Trophoblast cell (in vitro differentiated cells and primary cell): Measurements from ENCODE around the gene BICRAL.

Source experiments
- DNase-seq, 2 donors: peaks; one replicate each; pipeline ENCODE4 v3.0.0-alpha.2; 2016
- H2AFZ ChIP-seq: 2 replicates; pipeline ENCODE4 v1.6.1; 2013; ENCODE audit warnings: low read length, moderate library complexity, mild to moderate bottlenecking; ENCODE audit not compliant: insufficient read depth, poor library complexity
- H2AK5ac ChIP-seq: 2 replicates; pipeline ENCODE4 v1.6.1; 2013; ENCODE audit warnings: mild to moderate bottlenecking, low read length
- H2BK120ac ChIP-seq: 2 replicates; pipeline ENCODE4 v1.6.1; 2013; ENCODE audit warnings: low read length, mild to moderate bottlenecking, moderate library complexity; ENCODE audit not compliant: insufficient read depth, poor library complexity
- H2BK12ac ChIP-seq: 2 replicates; pipeline ENCODE4 v1.6.1; 2013; ENCODE audit warnings: mild to moderate bottlenecking, low read length, moderate library complexity
- H2BK5ac ChIP-seq: 2 replicates; pipeline ENCODE4 v1.6.1; 2013; ENCODE audit warnings: low read length, low read depth, moderate library complexity, mild to moderate bottlenecking; ENCODE audit not compliant: poor library complexity
- H3K14ac ChIP-seq: 2 replicates; pipeline ENCODE4 v1.6.1; 2013; ENCODE audit warnings: mild to moderate bottlenecking, low read length
- H3K18ac ChIP-seq: 2 replicates; pipeline ENCODE4 v1.6.1; 2013; ENCODE audit warnings: mild to moderate bottlenecking, low read length
- H3K23ac ChIP-seq: 2 replicates; pipeline ENCODE4 v1.6.1; 2013; ENCODE audit warnings: low read length
- H3K27ac ChIP-seq: 2 replicates; pipeline ENCODE4 v1.5.1; 2013; ENCODE audit warnings: low read depth, mild to moderate bottlenecking, inconsistent platforms, low read length, moderate library complexity
- H3K27me3 ChIP-seq: 2 replicates; pipeline ENCODE4 v1.6.1; 2013; ENCODE audit warnings: inconsistent platforms, mild to moderate bottlenecking, low read length, moderate library complexity; ENCODE audit not compliant: insufficient read depth
- H3K36me3 ChIP-seq, 2 experiments: 1 replicate in 1 of 2; 2 replicates in 1 of 2; pipeline ENCODE4 v1.6.1; 2013; ENCODE audit warnings: low read length in 2 of 2, mild to moderate bottlenecking in 2 of 2, moderate library complexity in 1 of 2; ENCODE audit not compliant: insufficient read depth in 2 of 2, control insufficient read depth in 1 of 2
- H3K4ac ChIP-seq: 2 replicates; pipeline ENCODE4 v1.6.1; 2013; ENCODE audit warnings: low read depth, mild to moderate bottlenecking, low read length, moderate library complexity
- H3K4me1 ChIP-seq, 2 experiments: 1 replicate in 1 of 2; 2 replicates in 1 of 2; pipeline ENCODE4 v1.6.1; 2013; ENCODE audit warnings: low read length in 2 of 2, mild to moderate bottlenecking in 2 of 2, moderate library complexity in 1 of 2; ENCODE audit not compliant: insufficient read depth in 2 of 2, control insufficient read depth in 1 of 2
- H3K4me2 ChIP-seq: 2 replicates; pipeline ENCODE4 v1.6.1; 2013; ENCODE audit warnings: inconsistent platforms, mild to moderate bottlenecking, low read length, moderate library complexity
- H3K4me3 ChIP-seq: 2 replicates; pipeline ENCODE4 v1.5.1; 2013; ENCODE audit warnings: mild to moderate bottlenecking, low read depth, low read length, inconsistent platforms
- H3K79me1 ChIP-seq: one replicate; pipeline ENCODE4 v1.6.1; 2013; ENCODE audit warnings: low read length
- H3K79me2 ChIP-seq: 2 replicates; pipeline ENCODE4 v1.6.1; 2013; ENCODE audit warnings: low read length, mild to moderate bottlenecking; ENCODE audit not compliant: control insufficient read depth, insufficient read depth, poor library complexity
- H3K9ac ChIP-seq: 2 replicates; pipeline ENCODE4 v1.6.1; 2013; ENCODE audit warnings: mild to moderate bottlenecking, low read length
- H3K9me3 ChIP-seq: 2 replicates; pipeline ENCODE4 v1.6.1; 2013; ENCODE audit warnings: low read depth, mild to moderate bottlenecking, control low read depth, inconsistent platforms, low read length; ENCODE audit not compliant: insufficient read depth
- H4K12ac ChIP-seq: 2 replicates; pipeline ENCODE4 v1.6.1; 2013; ENCODE audit warnings: low read depth, mild to moderate bottlenecking, low read length, moderate library complexity
- H4K8ac ChIP-seq: 2 replicates; pipeline ENCODE4 v1.6.1; 2013; ENCODE audit warnings: low read depth, mild to moderate bottlenecking, low read length, moderate library complexity
- H4K91ac ChIP-seq: one replicate; pipeline ENCODE4 v1.6.1; 2013; ENCODE audit warnings: low read depth, mild to moderate bottlenecking, low read length, moderate library complexity
- WGBS: extraction: QIAGEN DNeasy Blood & Tissue Kit; methylation state at CpG from one replicate; pipeline ENCODE4 v1.1.7; 2013; ENCODE audit warnings: missing lambda C conversion rate; ENCODE audit not compliant: insufficient read length, insufficient coverage; ENCODE audit errors: extremely low coverage; 5-methylcytosine and 5-hydroxymethylcytosine counted together

BICRAL gene

DNA sequence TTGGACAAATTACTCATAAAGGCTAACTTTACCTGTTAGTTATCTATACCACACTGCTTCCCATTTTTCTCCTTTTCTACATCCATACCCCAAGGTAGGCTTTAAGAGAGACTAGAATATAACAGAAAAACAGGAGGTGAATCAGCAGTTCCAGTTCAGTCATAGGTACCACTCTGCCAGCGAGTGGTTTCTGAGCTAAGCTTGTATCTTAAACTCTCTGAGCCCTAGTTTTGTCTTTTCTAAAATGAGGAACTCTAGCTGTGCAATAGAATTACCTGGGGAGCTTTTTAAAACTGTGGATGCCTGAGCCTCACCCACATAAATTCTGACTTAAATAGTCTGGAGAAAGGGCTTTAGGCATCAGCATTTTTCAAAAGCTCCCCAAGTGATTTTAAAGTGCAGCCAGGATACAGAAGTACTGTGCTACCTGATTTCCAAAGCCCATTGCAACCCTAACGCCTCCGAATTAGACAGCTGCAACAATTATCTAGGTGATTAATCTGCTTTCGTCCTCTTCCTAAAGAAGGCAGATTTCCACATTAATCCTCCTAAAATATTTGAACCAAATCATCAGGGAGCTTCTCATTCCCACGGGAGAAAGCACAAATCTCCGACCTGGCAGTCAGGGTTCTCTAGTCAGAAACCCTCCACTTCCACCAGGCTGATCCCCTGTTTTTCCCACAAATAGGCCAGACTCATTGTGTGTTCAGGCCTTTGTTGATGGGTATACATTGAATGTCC is 60.2 kb downstream of the BICRAL start:
- no peak overlapping the region for H3K4me3 ChIP-seq
- no peak overlapping the region for H3K4ac ChIP-seq
- H3K9me3 ChIP-seq = no peaks in the 10 kb centered on the region
- no peak overlapping the region for H2BK5ac ChIP-seq
- H4K8ac ChIP-seq = no peak overlapping the region
- no peak for DNase-seq
- H3K18ac ChIP-seq = no peak overlapping the region
- no peak overlapping the region for H2AFZ ChIP-seq
- no peaks in the 10 kb centered on the region for H3K27me3 ChIP-seq
- no peak overlapping the region for H3K4me2 ChIP-seq
- no peaks in the 10 kb centered on the region for H3K79me1 ChIP-seq
- H2BK120ac ChIP-seq = no peak overlapping the region
- H3K9ac ChIP-seq = no peak overlapping the region
- H4K91ac ChIP-seq = no peak overlapping the region
- no CpG with 5 or more reads among the region's 6 CpGs for WGBS
- no peaks in the 10 kb centered on the region for H3K36me3 ChIP-seq
- H3K4me1 ChIP-seq = no peaks in the 10 kb centered on the region
- no peak overlapping the region for H2AK5ac ChIP-seq
- no peak overlapping the region for H3K23ac ChIP-seq
- H3K79me2 ChIP-seq = no peaks in the 10 kb centered on the region
- H4K12ac ChIP-seq = no peak overlapping the region
- H3K14ac ChIP-seq = no peak overlapping the region
- H3K27ac ChIP-seq = no peak overlapping the region
- no peak overlapping the region for H2BK12ac ChIP-seq

DNA sequence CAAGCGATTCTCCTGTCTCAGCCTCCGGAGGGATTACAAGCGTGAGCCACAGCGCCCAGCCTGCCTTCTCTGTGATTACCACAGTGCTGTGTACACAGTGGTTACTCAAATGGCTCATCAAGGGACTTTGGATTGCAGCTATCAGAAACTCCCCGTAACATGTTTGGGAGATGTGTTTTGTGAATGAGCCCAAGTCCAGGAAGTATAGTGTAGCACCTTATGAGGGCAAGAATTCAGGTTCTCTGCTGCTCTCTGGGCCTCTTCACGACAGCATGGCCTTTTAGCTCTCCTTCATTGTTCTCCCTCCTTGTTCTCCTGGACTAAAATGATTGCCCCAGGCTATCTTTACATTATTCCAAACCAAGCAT is 63.5 kb downstream of the BICRAL start:
- H2AK5ac ChIP-seq = no peak overlapping the region
- WGBS = no CpG with 5 or more reads among the region's 6 CpGs
- no peak overlapping the region for H4K12ac ChIP-seq
- H3K36me3 ChIP-seq = no peaks in the 10 kb centered on the region
- H3K79me2 ChIP-seq = no peaks in the 10 kb centered on the region
- H3K4ac ChIP-seq = no peak overlapping the region
- no peak for DNase-seq
- no peak overlapping the region for H2BK120ac ChIP-seq
- H3K27me3 ChIP-seq = no peaks in the 10 kb centered on the region
- peaks cover 1% of the 10 kb centered on the region for H3K9me3 ChIP-seq
- H2AFZ ChIP-seq = no peak overlapping the region
- no peak overlapping the region for H3K14ac ChIP-seq
- H4K91ac ChIP-seq = no peak overlapping the region
- H3K4me3 ChIP-seq = no peak overlapping the region
- H3K18ac ChIP-seq = no peak overlapping the region
- peak overlapping the region; percentile 53 for H3K9ac ChIP-seq
- H4K8ac ChIP-seq = no peak overlapping the region
- H2BK12ac ChIP-seq = no peak overlapping the region
- no peaks in the 10 kb centered on the region for H3K79me1 ChIP-seq
- H3K27ac ChIP-seq = no peak overlapping the region
- H3K4me2 ChIP-seq = no peak overlapping the region
- H3K4me1 ChIP-seq = no peaks in the 10 kb centered on the region
- H3K23ac ChIP-seq = no peak overlapping the region
- H2BK5ac ChIP-seq = no peak overlapping the region

DNA sequence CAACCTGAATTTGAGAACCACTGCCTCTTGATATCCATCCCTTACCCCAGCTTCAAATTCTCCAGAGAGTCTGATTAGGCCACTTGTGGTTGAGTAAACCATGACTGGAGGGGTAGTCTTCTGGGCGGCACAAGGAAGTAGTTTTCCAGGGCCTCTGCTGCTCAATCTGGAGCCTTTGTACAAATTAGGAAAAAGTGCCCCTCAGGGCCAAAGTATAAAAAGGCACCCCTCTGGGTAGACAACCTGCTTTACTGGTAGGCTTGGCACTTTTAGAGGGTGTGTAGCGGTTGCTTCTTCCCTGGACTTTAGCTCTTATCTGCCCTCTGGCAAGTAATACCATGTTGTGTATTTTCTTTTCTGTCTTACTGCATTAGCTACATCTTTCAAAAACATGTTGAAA is 64.7 kb downstream of the BICRAL start:
- no peak overlapping the region for H2BK120ac ChIP-seq
- H3K27ac ChIP-seq = no peak overlapping the region
- no peak overlapping the region for H3K4me2 ChIP-seq
- H3K14ac ChIP-seq = no peak overlapping the region
- no peak overlapping the region for H3K18ac ChIP-seq
- no peak overlapping the region for H4K91ac ChIP-seq
- no peak overlapping the region for H2BK12ac ChIP-seq
- H2AK5ac ChIP-seq = no peak overlapping the region
- no peaks in the 10 kb centered on the region for H3K36me3 ChIP-seq
- H3K9me3 ChIP-seq = peaks cover 1% of the 10 kb centered on the region
- H3K4me3 ChIP-seq = no peak overlapping the region
- DNase-seq = no peak
- no peak overlapping the region for H2BK5ac ChIP-seq
- no peaks in the 10 kb centered on the region for H3K79me1 ChIP-seq
- H3K79me2 ChIP-seq = no peaks in the 10 kb centered on the region
- H3K4me1 ChIP-seq = no peaks in the 10 kb centered on the region
- H3K23ac ChIP-seq = no peak overlapping the region
- H4K12ac ChIP-seq = no peak overlapping the region
- H4K8ac ChIP-seq = no peak overlapping the region
- H3K27me3 ChIP-seq = no peaks in the 10 kb centered on the region
- WGBS = no CpG with 5 or more reads among the region's 2 CpGs
- no peak overlapping the region for H2AFZ ChIP-seq
- H3K9ac ChIP-seq = no peak overlapping the region
- H3K4ac ChIP-seq = no peak overlapping the region

DNA sequence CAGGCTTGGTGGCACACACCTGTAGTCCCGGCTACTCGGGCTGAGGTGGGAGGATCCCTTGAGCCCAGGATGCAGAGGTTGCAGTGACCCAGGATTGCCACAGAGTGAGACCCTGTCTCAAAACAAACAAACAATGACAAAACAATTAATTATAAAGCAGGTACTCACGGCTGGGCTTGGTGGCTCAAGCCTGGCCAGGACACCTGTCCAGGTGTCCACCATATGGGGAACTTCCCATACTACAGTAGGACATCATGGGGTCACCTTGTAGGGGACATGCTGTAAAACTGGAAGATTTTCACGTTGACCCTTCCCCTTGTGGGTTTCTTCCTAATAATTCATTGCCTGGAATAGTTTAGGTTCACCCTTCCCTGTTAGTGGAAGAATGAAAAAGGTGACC is 66.8 kb downstream of the BICRAL start:
- H3K27me3 ChIP-seq = no peaks in the 10 kb centered on the region
- peaks cover 1 to 2% of the 10 kb centered on the region in 2 experiments for H3K36me3 ChIP-seq
- no peak overlapping the region for H3K4me3 ChIP-seq
- no peaks in the 10 kb centered on the region for H3K79me2 ChIP-seq
- H3K4ac ChIP-seq = no peak overlapping the region
- H3K9me3 ChIP-seq = peaks cover 1% of the 10 kb centered on the region
- H2AK5ac ChIP-seq = no peak overlapping the region
- H3K4me2 ChIP-seq = no peak overlapping the region
- no peak overlapping the region for H2BK12ac ChIP-seq
- no peak overlapping the region for H2BK120ac ChIP-seq
- H3K18ac ChIP-seq = no peak overlapping the region
- no CpG with 5 or more reads among the region's 4 CpGs for WGBS
- H2AFZ ChIP-seq = no peak overlapping the region
- H4K12ac ChIP-seq = no peak overlapping the region
- H3K27ac ChIP-seq = no peak overlapping the region
- H3K9ac ChIP-seq = no peak overlapping the region
- H2BK5ac ChIP-seq = no peak overlapping the region
- H3K23ac ChIP-seq = no peak overlapping the region
- H4K8ac ChIP-seq = no peak overlapping the region
- H4K91ac ChIP-seq = no peak overlapping the region
- no peak overlapping the region for H3K14ac ChIP-seq
- no peak for DNase-seq
- H3K4me1 ChIP-seq = no peaks in the 10 kb centered on the region
- no peaks in the 10 kb centered on the region for H3K79me1 ChIP-seq
